ENCODE results near the gene ZNF117. TPM values are rescaled to one million over a fixed set of nuclear protein-coding genes. Genes with fewer than 3 reads are reported as not detected.
A peak's percentile ranks its signal among the peaks of the same experiment; 100 is the strongest.
"Not testable (repeated sequence)": the region's sequence is repeated elsewhere in the genome, so short reads cannot be mapped to it uniquely, and the experiment has no call there.

ZNF117 gene
- total RNA-seq, 1 donor from 2014 or later: 3.6 TPM

GRCh38 chr7:64946772-64947171 is 44.1 kb downstream of the ZNF117 start:
- no peak for DNase-seq (ENCODE audit: low read depth)
- H3K4me3 ChIP-seq (ENCODE audit: low read depth, low read length): no peak overlapping the region
- TF ChIP-seq, protein P1, sequence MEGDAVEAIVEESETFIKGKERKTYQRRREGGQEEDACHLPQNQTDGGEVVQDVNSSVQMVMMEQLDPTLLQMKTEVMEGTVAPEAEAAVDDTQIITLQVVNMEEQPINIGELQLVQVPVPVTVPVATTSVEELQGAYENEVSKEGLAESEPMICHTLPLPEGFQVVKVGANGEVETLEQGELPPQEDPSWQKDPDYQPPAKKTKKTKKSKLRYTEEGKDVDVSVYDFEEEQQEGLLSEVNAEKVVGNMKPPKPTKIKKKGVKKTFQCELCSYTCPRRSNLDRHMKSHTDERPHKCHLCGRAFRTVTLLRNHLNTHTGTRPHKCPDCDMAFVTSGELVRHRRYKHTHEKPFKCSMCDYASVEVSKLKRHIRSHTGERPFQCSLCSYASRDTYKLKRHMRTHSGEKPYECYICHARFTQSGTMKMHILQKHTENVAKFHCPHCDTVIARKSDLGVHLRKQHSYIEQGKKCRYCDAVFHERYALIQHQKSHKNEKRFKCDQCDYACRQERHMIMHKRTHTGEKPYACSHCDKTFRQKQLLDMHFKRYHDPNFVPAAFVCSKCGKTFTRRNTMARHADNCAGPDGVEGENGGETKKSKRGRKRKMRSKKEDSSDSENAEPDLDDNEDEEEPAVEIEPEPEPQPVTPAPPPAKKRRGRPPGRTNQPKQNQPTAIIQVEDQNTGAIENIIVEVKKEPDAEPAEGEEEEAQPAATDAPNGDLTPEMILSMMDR (conservative IDR thresholded peaks at IDR 0.05; ENCODE audit: low read depth, low read length): peak; percentile 38

DNA sequence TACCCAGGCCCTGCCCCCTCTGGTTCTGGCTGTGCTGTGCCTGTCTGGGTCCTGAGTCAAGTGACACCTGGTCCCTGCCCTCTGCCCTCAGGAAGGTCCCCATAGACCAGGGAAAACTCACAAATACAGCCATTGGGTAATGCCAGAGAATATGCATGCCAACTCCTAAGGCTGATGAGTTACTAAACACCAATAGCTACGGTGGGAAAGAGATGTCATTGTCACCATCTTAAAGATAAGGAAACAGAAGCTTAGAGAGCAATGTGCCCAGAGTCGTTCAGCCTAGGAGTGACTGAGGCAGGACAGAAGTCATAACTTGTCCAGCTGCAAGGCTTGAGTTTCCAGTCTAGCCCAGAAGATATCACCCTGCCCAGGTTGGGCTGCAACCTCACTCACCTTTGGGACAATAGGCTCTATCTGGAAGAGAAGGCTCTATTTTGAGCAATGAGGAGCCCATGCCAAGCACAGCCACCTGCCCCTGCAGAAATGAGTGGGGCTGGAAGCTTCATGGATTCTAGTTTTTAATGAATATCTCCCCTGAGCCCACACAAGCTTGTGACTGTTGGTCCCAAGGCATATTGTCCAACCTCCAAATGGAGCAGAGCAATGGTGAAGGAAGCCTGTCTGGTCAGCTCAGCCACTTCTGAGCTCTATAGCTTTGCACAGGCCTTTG is 45.2 kb downstream of the ZNF117 start:
- no peak overlapping the region for H3K4me3 ChIP-seq (ENCODE audit: low read depth, low read length)
- no peak for DNase-seq (ENCODE audit: low read depth)
- TF ChIP-seq, protein P1 (conservative IDR thresholded peaks at IDR 0.05; ENCODE audit: low read depth, low read length): no peak

GRCh38 chr7:64944667-64945502 is 46.0 kb downstream of the ZNF117 start:
- not testable (repeated sequence) for H3K4me3 ChIP-seq (ENCODE audit: low read depth, low read length); DNase-seq (ENCODE audit: low read depth)

DNA sequence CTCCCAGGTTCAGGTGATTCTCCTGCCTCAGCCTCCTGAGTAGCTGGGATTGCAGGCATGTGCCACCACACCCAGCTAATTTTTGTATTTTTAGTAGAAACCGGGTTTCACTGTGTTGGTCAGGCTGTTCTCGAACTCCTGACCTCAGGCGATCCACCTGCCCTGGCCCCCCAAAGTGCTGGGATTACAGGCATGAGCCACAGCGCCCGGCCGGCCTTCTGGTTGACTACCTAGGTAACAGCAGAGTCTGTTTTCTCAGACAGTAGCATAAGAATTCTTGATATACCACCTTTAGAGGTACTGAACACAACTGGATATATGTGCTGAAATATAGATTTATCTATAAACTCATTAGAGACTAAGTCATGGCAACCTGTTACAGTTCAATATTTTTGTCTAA is 50.8 kb downstream of the ZNF117 start:
- H3K4me3 ChIP-seq (ENCODE audit: low read depth, low read length); DNase-seq (ENCODE audit: low read depth): not testable (repeated sequence)

GRCh38 chr7:64938540-64938939 is 52.3 kb downstream of the ZNF117 start:
- TF ChIP-seq, protein P1 (conservative IDR thresholded peaks at IDR 0.05; ENCODE audit: low read depth, low read length): no peak
- H3K4me3 ChIP-seq (ENCODE audit: low read depth, low read length): no peak overlapping the region
- no peak for DNase-seq (ENCODE audit: low read depth)

DNA sequence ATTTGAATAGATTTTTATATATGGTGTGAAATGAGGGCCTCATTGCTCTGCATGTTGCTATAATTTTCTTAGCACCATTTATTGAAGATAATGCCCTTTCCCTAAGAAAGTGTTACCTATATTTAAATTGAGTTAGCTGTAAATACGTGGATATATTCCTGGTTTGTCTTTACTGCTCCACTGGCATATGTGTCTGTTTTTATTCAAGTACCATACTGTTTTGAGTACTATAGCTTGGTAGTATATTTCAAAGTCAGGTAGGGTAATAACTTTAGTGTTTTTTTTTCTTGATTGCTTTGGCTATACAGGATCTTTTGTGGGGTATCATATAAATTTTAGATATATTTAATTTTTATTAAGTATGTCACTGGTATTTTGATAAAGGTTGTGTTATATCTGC is 56.4 kb downstream of the ZNF117 start:
- DNase-seq (ENCODE audit: low read depth): no peak
- TF ChIP-seq, protein P1 (conservative IDR thresholded peaks at IDR 0.05; ENCODE audit: low read depth, low read length): no peak
- H3K4me3 ChIP-seq (ENCODE audit: low read depth, low read length): no peak overlapping the region

DNA sequence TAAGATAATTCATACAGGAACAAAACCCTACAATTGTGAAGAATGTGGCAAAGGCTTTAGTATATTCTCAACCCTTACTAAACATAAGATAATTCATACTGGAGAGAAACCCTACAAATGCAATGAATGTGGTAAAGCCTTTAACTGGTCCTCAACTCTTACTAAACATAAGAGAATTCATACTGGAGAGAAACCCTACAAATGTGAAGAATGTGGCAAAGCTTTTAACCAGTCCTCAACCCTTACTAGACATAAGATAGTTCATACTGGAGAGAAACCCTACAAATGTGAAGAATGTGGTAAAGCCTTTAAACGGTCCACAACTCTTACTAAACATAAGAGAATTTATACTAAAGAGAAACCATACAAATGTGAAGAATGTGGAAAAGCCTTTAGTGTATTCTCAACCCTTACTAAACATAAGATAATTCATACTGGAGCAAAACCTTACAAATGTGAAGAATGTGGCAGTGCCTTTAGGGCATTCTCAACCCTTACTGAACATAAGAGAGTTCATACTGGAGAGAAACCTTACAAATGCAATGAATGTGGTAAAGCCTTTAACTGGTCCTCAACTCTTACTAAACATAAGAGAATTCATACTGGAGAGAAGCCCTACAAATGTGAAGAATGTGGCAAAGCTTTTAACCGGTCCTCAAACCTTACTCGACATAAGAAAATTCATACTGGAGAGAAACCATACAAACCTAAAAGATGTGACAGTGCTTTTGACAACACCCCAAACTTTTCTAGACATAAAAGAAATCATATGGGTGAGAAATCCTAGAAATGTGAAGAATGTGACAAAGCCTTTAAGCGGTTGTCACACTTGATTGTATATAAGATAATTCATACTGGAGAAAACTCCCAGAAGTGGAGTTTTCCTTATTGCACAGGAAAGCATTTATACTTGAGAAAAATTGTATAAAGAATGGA is 62.3 kb downstream of the ZNF117 start:
- H3K4me3 ChIP-seq (ENCODE audit: low read depth, low read length); DNase-seq (ENCODE audit: low read depth): not testable (repeated sequence)

Other genes with a start within 250 kb of the ZNF117 start
- gene ZNF138, start 196.6 kb downstream of the ZNF117 start, total RNA-seq: 6.6 and 7.7 TPM in 2 replicates
- gene ZNF273, start 87.8 kb downstream of the ZNF117 start, total RNA-seq: 6.3 and 9.8 TPM in 2 replicates
- gene ERV3-1, start 15.7 kb upstream of the ZNF117 start, total RNA-seq: 9.7 and 11.0 TPM in 2 replicates